H1 (cell line): ENCODE measurements around the gene MADD. TPM values are rescaled to one million over a fixed set of nuclear protein-coding genes. Genes with fewer than 3 reads are reported as not detected.
"Not testable (repeated sequence)": the region's sequence is repeated elsewhere in the genome, so short reads cannot be mapped to it uniquely, and the experiment has no call there.

Source experiments
- CTCF ChIA-PET: fragments of 300-600 bp; sonication (Branson Sonifier 250); formaldehyde crosslinking; loops from one replicate; lab custom pipeline; 2021; ENCODE audit not compliant: partially characterized antibody; lab: Charles Lee
- POLR2A ChIA-PET: fragments of 300-600 bp; sonication (Branson Sonifier 250); formaldehyde crosslinking; loops from one replicate; lab custom pipeline; 2021; ENCODE audit warnings: inconsistent platforms; ENCODE audit not compliant: partially characterized antibody; lab: Charles Lee
- DNase-seq, 2 experiments: peaks; one replicate each; pipeline versions ENCODE4 v3.0.0 to v3.0.0-alpha.2; 2010 to 2022; ENCODE audit warnings: low spot score in 2 of 2, low read depth in 1 of 2, mixed read lengths in 1 of 2
- FAIRE-seq: peaks from 2 replicates; lab custom pipeline; 2011; peaks lifted over from hg19 to GRCh38; lab: Jason Lieb, UNC
- H2AFZ ChIP-seq: 2 replicates; pipeline ENCODE4 v1.8.1; 2012; ENCODE audit warnings: low read length, inconsistent platforms
- H2AK5ac ChIP-seq: 2 replicates; pipeline ENCODE4 v1.6.1; 2013; ENCODE audit warnings: low read depth, low read length
- H2BK120ac ChIP-seq: replicated peaks from 2 replicates; pipeline ENCODE3; 2013; ENCODE audit warnings: low read depth, low read length, inconsistent platforms
- H2BK12ac ChIP-seq: 2 replicates; pipeline ENCODE4 v1.6.1; 2013; ENCODE audit warnings: low read depth, low read length
- H2BK15ac ChIP-seq: 2 replicates; pipeline ENCODE4 v1.6.1; 2013; ENCODE audit warnings: low read length
- H2BK20ac ChIP-seq: 2 replicates; pipeline ENCODE4 v1.6.1; 2013; ENCODE audit warnings: low read length
- H2BK5ac ChIP-seq: 2 replicates; pipeline ENCODE4 v1.6.1; 2013; ENCODE audit warnings: low read depth, low read length
- H3K14ac ChIP-seq: 2 replicates; pipeline ENCODE4 v1.6.1; 2013; ENCODE audit warnings: inconsistent platforms; ENCODE audit not compliant: insufficient read length
- H3K18ac ChIP-seq: 2 replicates; pipeline ENCODE4 v1.6.1; 2013; ENCODE audit warnings: low read length; ENCODE audit errors: extremely low read depth
- H3K23ac ChIP-seq: 2 replicates; pipeline ENCODE4 v1.6.1; 2013; ENCODE audit warnings: inconsistent platforms; ENCODE audit not compliant: insufficient read length
- H3K23me2 ChIP-seq: 2 replicates; pipeline ENCODE4 v1.6.1; 2013; ENCODE audit warnings: low read depth, low read length
- H3K27ac ChIP-seq: 2 replicates; pipeline ENCODE4 v1.6.1; 2011; ENCODE audit warnings: low read depth, low read length, inconsistent platforms
- H3K27me3 ChIP-seq, 4 experiments: replicated peaks in 1 of 4; 1 replicate in 1 of 4; 2 replicates in 3 of 4; pipeline versions ENCODE4 v1.6.1 to v1.8.1; 2011 to 2013; ENCODE audit warnings: low read length in 3 of 4, mild to moderate bottlenecking in 3 of 4, inconsistent platforms in 2 of 4, mixed read lengths in 2 of 4, moderate library complexity in 1 of 4; ENCODE audit not compliant: control insufficient read depth in 3 of 4, insufficient read depth in 3 of 4; ENCODE audit errors: extremely low read depth in 1 of 4
- H3K36me3 ChIP-seq, 4 experiments: 2 replicates each; pipeline versions ENCODE4 v1.6.1 to v1.8.1; 2011 to 2013; ENCODE audit warnings: mild to moderate bottlenecking in 4 of 4, low read length in 3 of 4, moderate library complexity in 2 of 4, control low read depth in 1 of 4, inconsistent platforms in 1 of 4; ENCODE audit not compliant: insufficient read depth in 4 of 4, control insufficient read depth in 2 of 4
- H3K4ac ChIP-seq: replicated peaks from 2 replicates; pipeline ENCODE3; 2013; ENCODE audit warnings: low read length, low read depth, mixed read lengths, inconsistent platforms; ENCODE audit not compliant: insufficient read length
- H3K4me1 ChIP-seq, 4 experiments: replicated peaks in 1 of 4; 1 replicate in 1 of 4; 2 replicates in 3 of 4; pipeline versions ENCODE4 v1.6.1 to v1.8.1; 2011 to 2013; ENCODE audit warnings: low read length in 3 of 4, inconsistent platforms in 2 of 4, mixed read lengths in 1 of 4; ENCODE audit not compliant: insufficient read depth in 4 of 4, control insufficient read depth in 3 of 4
- H3K4me2 ChIP-seq, 2 experiments: 2 replicates each; pipeline versions ENCODE4 v1.6.1 to v1.8.1; 2011 to 2013; ENCODE audit warnings: low read depth in 2 of 2, low read length in 2 of 2, control low read depth in 1 of 2, inconsistent platforms in 1 of 2, mild to moderate bottlenecking in 1 of 2; ENCODE audit not compliant: insufficient read depth in 1 of 2
- H3K4me3 ChIP-seq, 4 experiments: fragments of 200-600, 300-600 bp in 1 of 4; sonication (generic), shearing (Covaris generic), sonication (Bioruptor Twin) in 1 of 4; 2 replicates each; pipeline versions ENCODE4 v1.5.1 to v1.8.1; 2011 to 2016; ENCODE audit warnings: low read length in 4 of 4, low read depth in 3 of 4, control low read depth in 2 of 4, inconsistent platforms in 2 of 4, mild to moderate bottlenecking in 2 of 4, mixed read lengths in 1 of 4, moderate library complexity in 1 of 4; ENCODE audit not compliant: insufficient read depth in 2 of 4; ENCODE audit errors: extremely low read depth in 1 of 4
- H3K56ac ChIP-seq: replicated peaks from 2 replicates; pipeline ENCODE3; 2013; ENCODE audit warnings: low read depth, mild to moderate bottlenecking, mixed read lengths, low read length, inconsistent platforms; ENCODE audit not compliant: insufficient read length
- H3K79me1 ChIP-seq: 2 replicates; pipeline ENCODE4 v1.6.1; 2013; ENCODE audit warnings: low read depth, low read length, control low read depth
- H3K79me2 ChIP-seq, 2 experiments: 2 replicates each; pipeline versions ENCODE4 v1.6.1 to v1.8.1; 2012 to 2013; ENCODE audit warnings: low read length in 2 of 2, mild to moderate bottlenecking in 2 of 2, inconsistent platforms in 1 of 2; ENCODE audit not compliant: insufficient read depth in 2 of 2, control insufficient read depth in 1 of 2
- H3K9ac ChIP-seq, 4 experiments: replicated peaks in 1 of 4; 1 replicate in 1 of 4; 2 replicates in 3 of 4; pipeline versions ENCODE4 v1.6.1 to v1.8.1; 2011 to 2013; ENCODE audit warnings: low read depth in 3 of 4, low read length in 3 of 4, control low read depth in 2 of 4, mild to moderate bottlenecking in 2 of 4, moderate library complexity in 2 of 4, inconsistent platforms in 1 of 4; ENCODE audit errors: extremely low read depth in 1 of 4
- H3K9me3 ChIP-seq, 2 experiments: 2 replicates each; pipeline versions ENCODE4 v1.6.1 to v1.8.1; 2012 to 2013; ENCODE audit warnings: mild to moderate bottlenecking in 2 of 2, moderate library complexity in 2 of 2, control low read depth in 1 of 2, inconsistent platforms in 1 of 2, low read depth in 1 of 2, low read length in 1 of 2, mixed read lengths in 1 of 2; ENCODE audit not compliant: insufficient read depth in 2 of 2
- H4K20me1 ChIP-seq, 2 experiments: replicated peaks in 1 of 2; 2 replicates each; pipeline versions ENCODE3 to v1.8.1; 2011 to 2013; ENCODE audit warnings: inconsistent platforms in 2 of 2, low read length in 2 of 2, mild to moderate bottlenecking in 1 of 2; ENCODE audit not compliant: insufficient read depth in 2 of 2, control insufficient read depth in 1 of 2
- H4K5ac ChIP-seq: 2 replicates; pipeline ENCODE4 v1.6.1; 2013; ENCODE audit warnings: low read length, low read depth, mixed read lengths, inconsistent platforms; ENCODE audit not compliant: insufficient read length
- H4K8ac ChIP-seq: 2 replicates; pipeline ENCODE4 v1.8.0; 2013; ENCODE audit warnings: mild to moderate bottlenecking, moderate library complexity, low read length, inconsistent platforms; ENCODE audit not compliant: insufficient read depth; ENCODE audit errors: extremely low read depth
- H4K91ac ChIP-seq: replicated peaks from 2 replicates; pipeline ENCODE3; 2013; ENCODE audit warnings: low read length, mixed read lengths, inconsistent platforms; ENCODE audit not compliant: insufficient read length
- WGBS, 2 experiments: shearing (Covaris generic) in 1 of 2; methylation state at CpG; one replicate each; pipeline versions ENCODE4 v1.1.6 to v1.1.7; 2013 to 2015; ENCODE audit warnings: low lambda C conversion rate in 2 of 2, mixed read lengths in 2 of 2, inconsistent platforms in 1 of 2, low coverage in 1 of 2, missing lambda C conversion rate in 1 of 2; ENCODE audit not compliant: insufficient replicate concordance in 2 of 2, insufficient coverage in 1 of 2, insufficient read length in 1 of 2; ENCODE audit errors: extremely low coverage in 1 of 2, missing lambda C conversion rate in 1 of 2; 5-methylcytosine and 5-hydroxymethylcytosine counted together
- polyA plus RNA-seq, 7 experiments: library from polyadenylated mRNA; depleted of rRNA in 3 of 7; stranded (reverse) in 5 of 7; unstranded in 2 of 7; fragments of >200 nt in 5 of 7; fragments of 200-250 nt in 2 of 7; gene quantifications; 1 replicate in 5 of 7; 2 replicates in 1 of 7; 4 replicates in 1 of 7; pipeline versions ENCODE4 v1.2.1 to v1.2.3, GENCODE V29; 2011 to 2013; ENCODE audit warnings: missing spikeins in 2 of 7, mixed read lengths in 2 of 7
- total RNA-seq: library from RNA; stranded (reverse); fragmentation: NEBNext Ultra II Directional; extraction: Animal tissue kit (Norgen Biotek cat#: 25700); gene quantifications from 2 replicates; pipeline ENCODE4 v1.2.1, GENCODE V29; 2021

The MADD gene
- total and polyA plus RNA-seq, 2 of the 8 experiments (the other 6 are each of a cell fraction or from before 2014, with no cell fraction given) = 32.5 to 45.4 TPM

- H4K91ac ChIP-seq, H3K4me3 ChIP-seq, H3K4me1 ChIP-seq, H3K18ac ChIP-seq, H3K4me2 ChIP-seq, H3K14ac ChIP-seq, H3K27me3 ChIP-seq, POLR2A ChIA-PET, H4K20me1 ChIP-seq, H3K4ac ChIP-seq, H3K23ac ChIP-seq, H2BK20ac ChIP-seq, H2AFZ ChIP-seq, H3K79me2 ChIP-seq, H3K79me1 ChIP-seq, FAIRE-seq, H2AK5ac ChIP-seq, H3K9me3 ChIP-seq, H2BK5ac ChIP-seq, H3K27ac ChIP-seq, H3K23me2 ChIP-seq, H4K5ac ChIP-seq, H3K56ac ChIP-seq, H3K9ac ChIP-seq, DNase-seq, H3K36me3 ChIP-seq, H2BK120ac ChIP-seq, H2BK15ac ChIP-seq, H2BK12ac ChIP-seq: not testable (repeated sequence)
- H4K8ac ChIP-seq = peak overlapping the region; percentile 25; the same call in 1 of the 2 replicates
- CTCF ChIA-PET = interaction anchor here (1.1 to 1.6 kb wide), 5 partner anchors 11 to 75 kb away, joined by 3 to 7 read pairs (median 4); no protein-coding TSS in a partner anchor
- 93% methylated on average over 16 of the region's 16 CpGs; no CpG with 5 or more reads in 1 of the 2 experiments for WGBS, 2 experiments
These were observed 64.9 kb downstream of the MADD start for GRCh38 chr11:47334699-47335411.
